Lower lobe of right lung (tissue), 2 donors: ENCODE measurements around the gene NCKAP5. TPM values are rescaled to one million over a fixed set of nuclear protein-coding genes. Genes with fewer than 3 reads are reported as not detected.

ENCODE experiments used
- ATAC-seq, 2 donors: fragments of 200-7000 bp; cut with Tn5 transposase; one replicate each; pipeline ENCODE4 v1.9.1; 2020 to 2022; ENCODE audit warnings: mild to moderate bottlenecking in 2 of 2, moderate library complexity in 2 of 2
- DNase-seq: peaks from one replicate; pipeline ENCODE4 v3.0.0-alpha.2; 2020
- H3K27ac ChIP-seq: fragments of 200-600 bp; one replicate; pipeline ENCODE4 v1.8.0; 2022
- H3K27me3 ChIP-seq: fragments of 200-600 bp; one replicate; pipeline ENCODE4 v1.8.0; 2022; ENCODE audit warnings: low read depth
- H3K36me3 ChIP-seq: fragments of 200-600 bp; one replicate; pipeline ENCODE4 v1.8.0; 2022; ENCODE audit warnings: mild to moderate bottlenecking
- H3K4me1 ChIP-seq: fragments of 200-600 bp; one replicate; pipeline ENCODE4 v1.8.0; 2022
- H3K4me3 ChIP-seq: fragments of 200-600 bp; one replicate; pipeline ENCODE4 v1.8.0; 2022; ENCODE audit warnings: mild to moderate bottlenecking
- H3K9me3 ChIP-seq: fragments of 200-600 bp; one replicate; pipeline ENCODE4 v1.8.0; 2022
- intact Hi-C: fragments of 100-400 bp; cut with DNase I; formaldehyde crosslinking; loops from one replicate; pipeline ENCODE4 v1.11.0; 2022
- total RNA-seq: library from RNA; stranded (reverse); fragmentation: NEBNext Ultra II Directional; extraction: Animal tissue kit (Norgen Biotek cat#: 25700); gene quantifications from one replicate; pipeline ENCODE4 v1.2.1, GENCODE V29; 2021
- TF ChIP-seq, protein P1 (sequence below): fragments of 200-600 bp; IDR thresholded peaks from one replicate; pipeline ENCODE4 v1.8.0; 2022; ENCODE audit warnings: antibody characterized with exemption, mild to moderate bottlenecking
- donor health status: DM: no; HTN: yes; CAD: no; lungs with severe emphysema.

Gene NCKAP5
- total RNA-seq, 1 donor from 2014 or later: 34.6 TPM

- H3K9me3 ChIP-seq: no peaks in the 10 kb centered on the region
Observed at GRCh38 chr2:132883430-132883829, 684.8 kb downstream of the NCKAP5 start.

DNA sequence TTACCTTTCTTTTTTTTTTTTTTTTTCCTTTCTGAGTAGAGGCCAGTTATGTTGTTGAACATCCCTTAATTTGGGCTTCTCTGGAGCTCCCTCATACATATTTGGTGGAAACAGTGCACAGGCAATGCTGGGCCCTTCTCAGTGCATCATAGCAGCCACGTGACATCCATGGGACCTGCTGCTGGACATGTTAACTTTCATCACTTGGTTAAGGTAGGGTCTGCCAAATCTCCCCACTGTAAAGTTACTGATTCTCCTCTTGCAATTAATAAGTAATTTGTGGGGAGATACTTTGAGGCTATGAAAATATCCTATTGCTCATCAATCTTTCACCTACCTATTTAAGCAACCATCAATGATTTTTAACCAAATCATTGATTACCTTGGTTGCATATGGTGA, 686.7 kb downstream of the NCKAP5 start:
- intact Hi-C loops: no loop called here
- TF ChIP-seq, protein P1, sequence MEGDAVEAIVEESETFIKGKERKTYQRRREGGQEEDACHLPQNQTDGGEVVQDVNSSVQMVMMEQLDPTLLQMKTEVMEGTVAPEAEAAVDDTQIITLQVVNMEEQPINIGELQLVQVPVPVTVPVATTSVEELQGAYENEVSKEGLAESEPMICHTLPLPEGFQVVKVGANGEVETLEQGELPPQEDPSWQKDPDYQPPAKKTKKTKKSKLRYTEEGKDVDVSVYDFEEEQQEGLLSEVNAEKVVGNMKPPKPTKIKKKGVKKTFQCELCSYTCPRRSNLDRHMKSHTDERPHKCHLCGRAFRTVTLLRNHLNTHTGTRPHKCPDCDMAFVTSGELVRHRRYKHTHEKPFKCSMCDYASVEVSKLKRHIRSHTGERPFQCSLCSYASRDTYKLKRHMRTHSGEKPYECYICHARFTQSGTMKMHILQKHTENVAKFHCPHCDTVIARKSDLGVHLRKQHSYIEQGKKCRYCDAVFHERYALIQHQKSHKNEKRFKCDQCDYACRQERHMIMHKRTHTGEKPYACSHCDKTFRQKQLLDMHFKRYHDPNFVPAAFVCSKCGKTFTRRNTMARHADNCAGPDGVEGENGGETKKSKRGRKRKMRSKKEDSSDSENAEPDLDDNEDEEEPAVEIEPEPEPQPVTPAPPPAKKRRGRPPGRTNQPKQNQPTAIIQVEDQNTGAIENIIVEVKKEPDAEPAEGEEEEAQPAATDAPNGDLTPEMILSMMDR: no peak
- ATAC-seq (no peak), DNase-seq (no peak)
- Histone ChIP-seq H3K4me1 (no peaks in the 10 kb centered on the region), H3K36me3 (no peaks in the 10 kb centered on the region), H3K4me3 (no peak overlapping the region), H3K27ac (no peak overlapping the region), H3K27me3 (no peaks in the 10 kb centered on the region), H3K9me3 (no peaks in the 10 kb centered on the region)

More at GRCh38 chr2:132883430-132883829, 684.8 kb downstream of the NCKAP5 start:
- Histone ChIP-seq H3K4me3 (no peak overlapping the region), H3K27ac (no peak overlapping the region), H3K36me3 (no peaks in the 10 kb centered on the region), H3K27me3 (no peaks in the 10 kb centered on the region), H3K4me1 (no peaks in the 10 kb centered on the region)
- intact Hi-C loops: no loop called here
- ATAC-seq: no peak
- TF ChIP-seq, protein P1: no peak
- DNase-seq: no peak

DNA sequence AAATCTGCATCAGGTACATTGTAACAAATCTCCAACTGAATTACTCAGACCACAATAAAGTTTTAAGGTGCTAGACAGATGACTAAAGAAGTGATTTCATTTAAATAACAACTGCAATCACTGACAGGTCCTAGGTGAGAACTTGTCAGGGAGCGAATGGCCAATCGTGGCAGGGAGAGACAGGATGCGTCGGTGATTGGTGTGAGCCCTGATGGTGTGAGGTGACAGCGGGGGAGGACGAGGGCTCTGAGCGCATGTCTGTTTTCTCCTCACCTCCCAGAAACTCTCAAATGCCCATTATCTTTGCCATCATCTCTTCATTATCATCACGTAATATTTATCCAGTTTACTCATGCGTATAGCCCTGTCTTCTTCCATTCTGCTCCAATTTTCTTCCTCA, 690.3 kb downstream of the NCKAP5 start:
- Histone ChIP-seq H3K9me3 (no peaks in the 10 kb centered on the region), H3K36me3 (no peaks in the 10 kb centered on the region), H3K4me1 (no peaks in the 10 kb centered on the region), H3K27ac (no peak overlapping the region), H3K4me3 (no peak overlapping the region), H3K27me3 (no peaks in the 10 kb centered on the region)
- ATAC-seq: no peak
- intact Hi-C loops: no loop called here
- no peak for DNase-seq
- TF ChIP-seq, protein P1: no peak

DNA sequence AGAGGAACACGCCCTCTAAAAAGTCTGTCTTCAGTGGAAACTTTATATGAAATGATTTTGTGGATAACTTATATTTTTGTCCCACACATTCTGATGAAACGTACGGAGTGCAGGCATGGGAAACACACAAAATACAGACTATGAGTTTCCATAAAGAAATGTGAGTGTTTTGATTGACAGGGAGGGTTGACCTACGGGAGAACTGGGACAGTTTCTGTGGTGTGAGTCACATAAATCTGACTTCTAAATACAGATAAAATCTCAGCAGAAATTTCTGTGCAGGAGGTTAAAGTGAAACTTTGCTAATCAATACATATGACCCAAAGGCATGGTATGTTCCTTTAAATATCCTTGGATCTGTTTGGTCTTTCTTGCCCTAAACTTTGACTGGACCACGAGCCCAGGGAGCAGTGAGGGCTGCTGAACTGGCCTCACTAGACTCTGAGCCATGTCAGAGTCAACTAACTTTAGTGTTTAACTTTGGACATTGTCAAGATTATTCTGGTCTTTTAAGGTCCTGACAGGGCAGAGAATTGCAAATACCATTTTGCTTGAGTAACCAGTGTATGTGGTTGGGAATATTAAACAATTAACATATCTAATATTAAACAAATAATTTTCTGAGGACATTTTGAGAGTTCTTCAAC, 691.4 kb downstream of the NCKAP5 start:
- DNase-seq (no peak), ATAC-seq (no peak)
- H3K36me3 ChIP-seq: no peaks in the 10 kb centered on the region
- H3K4me1 ChIP-seq: no peaks in the 10 kb centered on the region
- intact Hi-C loops: no loop called here
- TF ChIP-seq, protein P1: no peak
- H3K9me3 ChIP-seq: no peaks in the 10 kb centered on the region
- H3K4me3 ChIP-seq: no peak overlapping the region
- no peak overlapping the region for H3K27ac ChIP-seq
- H3K27me3 ChIP-seq: no peaks in the 10 kb centered on the region

DNA sequence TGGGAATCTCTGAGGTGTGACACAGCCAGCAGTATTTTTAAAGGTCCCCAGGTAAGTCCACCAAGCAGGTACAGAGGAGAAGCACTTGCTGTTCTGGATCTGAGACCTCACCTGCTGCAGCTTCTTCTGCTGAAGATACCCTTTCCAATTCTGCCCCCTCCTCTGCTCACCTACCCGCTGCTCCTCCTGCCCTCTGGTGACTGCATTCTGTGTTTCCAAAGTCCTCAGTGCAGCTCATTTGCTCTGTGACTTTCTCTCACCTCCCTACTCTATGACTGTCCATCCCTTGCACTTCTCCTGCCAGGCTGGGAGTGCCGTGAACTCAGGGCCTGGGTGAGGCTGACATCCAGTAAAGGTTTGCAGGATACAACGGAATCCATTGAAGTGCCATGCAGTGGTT, 693.1 kb downstream of the NCKAP5 start:
- no peaks in the 10 kb centered on the region for H3K27me3 ChIP-seq
- H3K4me3 ChIP-seq: no peak overlapping the region
- intact Hi-C loops: no loop called here
- no peak for DNase-seq
- no peaks in the 10 kb centered on the region for H3K36me3 ChIP-seq
- H3K4me1 ChIP-seq: no peaks in the 10 kb centered on the region
- H3K9me3 ChIP-seq: no peaks in the 10 kb centered on the region
- H3K27ac ChIP-seq: no peak overlapping the region
- TF ChIP-seq, protein P1: no peak
- ATAC-seq: no peak
